Amniotic epithelial cell (primary cell): ENCODE measurements around the gene CPZ.
"Not testable (repeated sequence)": the region's sequence is repeated elsewhere in the genome, so short reads cannot be mapped to it uniquely, and the experiment has no call there.

Experiments used
- DNase-seq: peaks from one replicate; pipeline ENCODE4 v3.0.0-alpha.2; 2010; ENCODE audit warnings: low read depth

CPZ gene

GRCh38 chr4:8653326-8654000 is 60.9 kb downstream of the CPZ start:
- no peak for DNase-seq

DNA sequence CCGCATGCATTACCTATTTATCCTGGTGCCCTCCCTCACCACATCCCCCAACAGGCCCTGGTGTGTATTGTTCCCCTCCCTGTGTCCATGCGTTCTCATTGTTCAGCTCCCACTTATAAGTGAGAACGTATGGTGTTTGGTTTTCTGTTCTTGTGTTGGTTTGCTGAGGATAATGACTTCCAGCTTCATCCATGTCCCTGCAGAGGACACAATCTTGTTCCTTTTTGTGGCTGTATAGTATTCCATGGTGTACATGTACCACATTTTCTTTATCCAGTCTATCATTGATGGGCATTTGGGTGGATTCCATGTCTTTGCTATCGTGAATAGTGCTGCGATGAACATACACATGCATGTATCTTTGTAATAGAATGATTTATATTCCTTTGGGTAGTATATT is 61.6 kb downstream of the CPZ start:
- not testable (repeated sequence) for DNase-seq

GRCh38 chr4:8655411-8656184 is 63.0 kb downstream of the CPZ start:
- no peak for DNase-seq

GRCh38 chr4:8656185-8656517 is 63.6 kb downstream of the CPZ start:
- no peak for DNase-seq

DNA sequence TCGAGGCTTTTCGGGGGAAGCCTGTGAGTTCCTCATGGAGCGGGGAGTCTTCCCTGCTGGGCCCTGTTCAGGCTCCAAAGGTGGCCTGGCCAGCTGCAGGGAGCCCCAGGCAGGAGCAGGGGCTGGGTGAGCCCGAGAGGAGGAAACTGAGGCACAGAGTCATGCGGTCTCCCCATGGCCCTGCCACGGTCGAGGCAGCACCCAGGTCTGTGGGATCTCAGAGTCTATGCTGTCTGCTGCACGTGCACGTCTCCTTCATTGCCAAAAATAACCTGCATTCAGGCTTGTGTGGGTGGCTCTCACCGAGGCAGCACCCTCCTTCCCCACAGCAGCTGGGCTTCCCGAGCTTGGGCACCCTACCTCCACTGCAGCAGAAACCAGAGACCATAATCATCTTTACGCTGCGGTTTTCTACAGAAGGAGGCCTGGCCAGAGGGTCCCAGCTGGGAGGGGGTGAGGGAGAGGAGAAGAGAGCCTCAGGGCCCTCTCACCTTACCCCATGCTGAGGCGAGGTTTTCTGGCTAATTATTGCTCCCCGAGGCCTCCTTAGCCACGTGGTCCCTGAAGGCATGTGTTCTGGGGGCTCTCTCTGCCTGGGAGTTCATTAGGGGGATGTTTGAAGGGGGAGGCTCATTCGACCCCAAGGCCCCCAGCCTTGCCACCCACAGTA is 64.3 kb downstream of the CPZ start:
- DNase-seq, result no peak

DNA sequence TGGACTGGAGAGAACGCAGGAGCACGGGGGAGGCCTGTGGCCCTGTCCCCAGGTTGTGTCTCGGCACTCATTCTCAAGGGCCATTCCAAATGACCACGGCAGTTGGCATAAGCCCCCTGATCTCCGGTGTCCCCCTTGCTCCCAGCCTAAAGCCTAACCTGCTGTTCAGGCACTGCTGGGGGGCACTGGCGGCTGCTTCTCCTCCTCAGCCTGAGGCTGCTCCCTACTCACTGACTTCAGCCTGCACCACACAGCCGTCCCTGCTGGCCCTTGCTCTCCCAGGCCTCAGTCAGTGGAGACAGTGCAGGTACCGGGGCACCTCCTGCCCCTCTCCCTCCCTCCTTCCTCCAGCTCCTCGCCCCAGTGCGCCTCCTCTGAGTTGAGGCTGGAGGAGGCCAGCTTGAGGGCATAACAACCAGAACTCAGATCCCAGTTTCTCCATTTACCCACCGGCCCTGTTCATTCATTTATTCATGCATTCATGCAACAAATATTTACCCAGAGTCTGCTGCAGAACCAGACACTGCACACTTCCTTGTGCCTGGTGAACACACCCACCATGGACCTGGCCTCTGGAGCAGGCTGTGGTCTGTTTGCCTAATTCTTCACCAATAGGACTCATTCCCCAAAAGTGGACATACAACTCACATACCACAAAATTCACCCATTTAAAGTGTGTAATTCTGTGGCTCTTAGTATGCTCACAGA is 65.0 kb downstream of the CPZ start:
- DNase-seq, result no peak

GRCh38 chr4:8662776-8663175 is 70.2 kb downstream of the CPZ start:
- no peak for DNase-seq

- DNase-seq, result no peak
Observed at GRCh38 chr4:8664031-8664805, 71.7 kb downstream of the CPZ start.

GRCh38 chr4:8664976-8665375 is 72.4 kb downstream of the CPZ start:
- no peak for DNase-seq

DNA sequence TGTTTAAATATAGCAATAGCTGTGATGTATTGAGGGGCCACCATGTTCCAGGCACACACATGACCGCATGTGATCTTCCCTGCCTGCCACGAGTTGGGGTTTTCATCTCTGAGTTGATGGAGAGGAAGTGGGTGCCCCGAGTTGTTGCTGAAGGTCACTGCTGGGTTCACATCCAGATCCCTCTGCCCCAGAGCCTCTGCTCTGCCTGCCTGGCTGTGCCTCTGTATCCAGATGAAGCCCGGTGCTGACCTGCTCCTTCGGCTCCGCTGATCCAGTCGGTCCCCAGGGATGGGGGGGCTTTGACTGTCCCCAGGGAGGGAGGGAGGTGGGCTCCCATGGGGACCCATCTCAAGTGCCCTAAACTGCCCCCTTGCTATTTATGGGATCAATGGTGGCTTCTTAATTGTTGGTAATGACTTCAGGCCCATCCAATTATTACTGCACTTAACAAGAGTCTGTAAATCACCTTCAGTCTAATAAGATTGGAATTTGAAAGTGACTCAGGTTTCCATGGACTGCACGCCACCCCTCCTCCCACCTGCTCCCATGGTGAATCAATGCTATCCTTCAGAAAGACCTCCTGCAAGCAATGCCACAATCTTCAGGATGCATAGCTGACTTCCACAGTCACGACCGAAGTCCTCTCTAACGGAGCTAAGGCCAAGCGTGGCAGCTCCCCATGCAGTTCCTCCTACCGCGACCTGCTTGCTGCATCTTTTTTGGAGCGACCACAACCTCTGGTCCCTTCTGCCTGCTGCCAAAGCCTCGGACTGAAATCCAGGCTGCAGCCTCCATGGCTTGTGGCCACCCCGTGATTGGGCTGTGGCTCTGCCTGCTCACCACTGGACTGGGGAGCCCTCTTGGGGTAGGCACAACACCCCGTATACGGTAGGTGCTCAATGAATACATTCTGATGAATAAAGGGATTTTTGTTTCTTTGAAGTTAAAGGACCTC is 73.1 kb downstream of the CPZ start:
- no peak for DNase-seq

- DNase-seq, result no peak
Observed at GRCh38 chr4:8666581-8666980, 74.0 kb downstream of the CPZ start.
